ENCODE results near the gene C22orf23. TPM values are rescaled to one million over a fixed set of nuclear protein-coding genes. Genes with fewer than 3 reads are reported as not detected.
"Not testable (repeated sequence)": the region's sequence is repeated elsewhere in the genome, so short reads cannot be mapped to it uniquely, and the experiment has no call there.

C22orf23 gene
- total and polyA plus RNA-seq, 2 donors (not counting 1 experiment from before 2014, with no cell fraction given), result not detected

DNA sequence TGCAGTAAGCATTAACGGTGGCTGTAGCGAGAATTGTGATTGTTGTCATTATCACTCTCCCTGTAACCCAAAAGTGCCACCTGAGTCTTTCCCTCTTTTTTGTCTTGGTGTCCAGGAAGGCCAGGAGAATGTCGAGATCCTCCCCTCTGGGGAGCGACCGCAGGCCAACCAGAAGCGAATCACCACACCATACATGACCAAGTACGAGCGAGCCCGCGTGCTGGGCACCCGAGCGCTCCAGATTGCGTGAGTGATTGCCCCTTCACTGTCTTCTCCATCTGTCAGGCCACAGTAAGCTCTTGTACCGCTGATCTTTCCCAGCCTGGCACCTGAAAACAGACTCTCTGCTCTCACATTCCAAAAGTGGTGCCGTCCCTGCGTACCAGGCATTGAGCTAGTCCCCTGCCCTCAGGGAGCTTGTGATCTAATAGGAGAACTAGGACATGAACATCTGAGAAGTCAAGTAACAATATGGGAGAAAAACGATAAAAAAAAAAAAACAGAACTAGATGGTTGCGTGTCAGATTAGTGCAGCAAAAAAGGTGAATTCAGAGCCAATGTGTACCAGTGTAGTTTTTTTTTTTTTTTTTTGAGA is 5.9 kb upstream of the C22orf23 start:
- no peak for DNase-seq
- peaks cover 10% of the 10 kb centered on the region for H3K4me1 Mint-ChIP-seq
- H3K9me3 ChIP-seq (ENCODE audit: control extremely low read depth in 1 of 3, control insufficient read depth in 2 of 3, insufficient read depth in 1 of 3, low read length in 2 of 3), result no peaks in the 10 kb centered on the region
- 98% methylated on average over 15 of the region's 18 CpGs for WGBS (ENCODE audit: insufficient coverage)
- H3K4me3 Mint-ChIP-seq, result no peak overlapping the region
- no peak overlapping the region for H3K4me2 ChIP-seq (replicated peaks; ENCODE audit: low read depth, low read length, poor library complexity, severe bottlenecking)
- H4K20me1 ChIP-seq (ENCODE audit: control insufficient read depth, insufficient read depth, low read length, poor library complexity, severe bottlenecking), result no peaks in the 10 kb centered on the region
- intact Hi-C loops (cut with micrococcal nuclease), result no loop called here
- no peak overlapping the region for H3K4me3 ChIP-seq (ENCODE audit: control extremely low read depth in 1 of 5, extremely low read depth in 1 of 5, insufficient read depth in 1 of 5, low read depth in 2 of 5, low read length in 4 of 5)
- H3K27ac Mint-ChIP-seq, result no peak overlapping the region
- H3K4me1 ChIP-seq (ENCODE audit: control insufficient read depth in 2 of 2, insufficient read depth in 2 of 2, low read length in 2 of 2), result peaks cover 6% of the 10 kb centered on the region in 2 donors
- TF ChIP-seq CTCF (IDR thresholded peaks at IDR 0.05) (no peak), EZH2 (IDR thresholded peaks at IDR 0.05; ENCODE audit: borderline replicate concordance, insufficient read depth, low read depth, low read length, poor library complexity, severe bottlenecking) (no peak)
- no peak overlapping the region for H2AFZ ChIP-seq (ENCODE audit: insufficient read depth, low read depth, low read length, poor library complexity, severe bottlenecking)
- H3K9ac ChIP-seq (ENCODE audit: low read length), result no peak overlapping the region
- ChIA-PET POLR2A (no interaction called here), CTCF (interaction anchor here (0.5 to 0.9 kb wide), 5 partner anchors 10 to 553 kb away, joined by 3 to 8 read pairs (median 4); partner anchors contain the start of gene GALR3)
- H3K27me3 ChIP-seq (replicated peaks in 1 of 4; ENCODE audit: control extremely low read depth in 1 of 4, control insufficient read depth in 3 of 4, insufficient read depth in 4 of 4, low read length in 3 of 4), result no peaks in the 10 kb centered on the region
- H3K36me3 ChIP-seq (replicated peaks in 1 of 2; ENCODE audit: control extremely low read depth in 1 of 2, control insufficient read depth in 1 of 2, extremely low read depth in 1 of 2, insufficient read depth in 2 of 2, low read length in 1 of 2), result peaks cover 10 to 53% of the 10 kb centered on the region in 2 experiments
- peaks cover 15% of the 10 kb centered on the region for H3K79me2 ChIP-seq (ENCODE audit: control insufficient read depth, insufficient read depth, low read length)
- no peak overlapping the region for H3K27ac ChIP-seq (ENCODE audit: low read length in 2 of 2)
- ATAC-seq (ENCODE audit: low read depth), result no peak
- H3K9me3 Mint-ChIP-seq (ENCODE audit: insufficient read depth), result no peaks in the 10 kb centered on the region
- H3K27me3 Mint-ChIP-seq, result no peaks in the 10 kb centered on the region

GRCh38 chr22:37957232-37957631 is 3.8 kb upstream of the C22orf23 start:
- Histone ChIP-seq H3K27me3 (replicated peaks in 1 of 4; ENCODE audit: control extremely low read depth in 1 of 4, control insufficient read depth in 3 of 4, insufficient read depth in 4 of 4, low read length in 3 of 4) (peaks cover 0 to 11% (median 6%) of the 10 kb centered on the region in 4 experiments), H3K4me3 (ENCODE audit: control extremely low read depth in 1 of 5, extremely low read depth in 1 of 5, insufficient read depth in 1 of 5, low read depth in 2 of 5, low read length in 4 of 5) (no peak overlapping the region), H3K4me2 (replicated peaks; ENCODE audit: low read depth, low read length, poor library complexity, severe bottlenecking) (no peak overlapping the region), H3K27ac (ENCODE audit: low read length in 2 of 2) (no peak overlapping the region), H2AFZ (ENCODE audit: insufficient read depth, low read depth, low read length, poor library complexity, severe bottlenecking) (no peak overlapping the region), H3K4me1 (ENCODE audit: control insufficient read depth in 2 of 2, insufficient read depth in 2 of 2, low read length in 2 of 2) (peaks cover 17 to 20% of the 10 kb centered on the region in 2 donors), H3K79me2 (ENCODE audit: control insufficient read depth, insufficient read depth, low read length) (peaks cover 24% of the 10 kb centered on the region), H3K9me3 (ENCODE audit: control extremely low read depth in 1 of 3, control insufficient read depth in 2 of 3, insufficient read depth in 1 of 3, low read length in 2 of 3) (no peaks in the 10 kb centered on the region), H4K20me1 (ENCODE audit: control insufficient read depth, insufficient read depth, low read length, poor library complexity, severe bottlenecking) (no peaks in the 10 kb centered on the region), H3K9ac (ENCODE audit: low read length) (no peak overlapping the region), H3K36me3 (replicated peaks in 1 of 2; ENCODE audit: control extremely low read depth in 1 of 2, control insufficient read depth in 1 of 2, extremely low read depth in 1 of 2, insufficient read depth in 2 of 2, low read length in 1 of 2) (peaks cover 10 to 43% of the 10 kb centered on the region in 2 experiments)
- ChIA-PET CTCF (no interaction called here), POLR2A (no interaction called here)
- H3K4me1 Mint-ChIP-seq, result peaks cover 24% of the 10 kb centered on the region
- TF ChIP-seq EZH2 (IDR thresholded peaks at IDR 0.05; ENCODE audit: borderline replicate concordance, insufficient read depth, low read depth, low read length, poor library complexity, severe bottlenecking) (no peak), CTCF (IDR thresholded peaks at IDR 0.05) (no peak)
- H3K27me3 Mint-ChIP-seq, result peaks cover 8% of the 10 kb centered on the region
- no peak for ATAC-seq (ENCODE audit: low read depth)
- intact Hi-C loops (cut with micrococcal nuclease), result no loop called here
- no peak overlapping the region for H3K4me3 Mint-ChIP-seq
- DNase-seq, result no peak
- H3K27ac Mint-ChIP-seq, result no peak overlapping the region
- H3K9me3 Mint-ChIP-seq (ENCODE audit: insufficient read depth), result no peaks in the 10 kb centered on the region
- 95% methylated on average over 4 of the region's 4 CpGs for WGBS (ENCODE audit: insufficient coverage)

DNA sequence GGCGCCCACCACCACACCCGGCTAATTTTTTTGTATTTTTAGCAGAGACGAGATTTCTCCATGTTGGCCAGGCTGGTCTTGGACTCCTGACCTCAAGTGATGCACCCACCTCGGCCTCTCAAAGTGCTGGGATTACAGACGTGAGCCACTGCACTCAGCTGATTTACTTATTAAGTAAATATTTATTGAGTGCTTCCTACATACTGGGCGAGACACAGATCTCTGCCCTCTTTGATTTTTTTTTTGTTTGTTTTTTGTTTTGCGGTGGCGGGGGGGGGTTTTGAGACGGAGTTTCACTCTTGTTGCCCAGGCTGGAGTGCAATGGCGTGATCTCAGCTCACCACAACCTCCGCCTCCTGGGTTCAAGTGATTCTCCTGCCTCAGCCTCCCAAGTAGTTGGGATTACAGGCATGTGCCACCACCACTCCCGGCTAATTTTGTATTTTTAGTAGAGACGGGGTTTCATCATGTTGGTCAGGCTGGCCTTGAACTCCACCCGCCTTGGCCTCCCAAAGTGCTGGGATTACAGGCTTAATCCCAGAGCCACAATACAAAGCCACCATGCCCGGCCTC is 2.5 kb upstream of the C22orf23 start:
- H3K27ac ChIP-seq (ENCODE audit: low read length in 2 of 2); H3K4me3 ChIP-seq (ENCODE audit: control extremely low read depth in 1 of 5, extremely low read depth in 1 of 5, insufficient read depth in 1 of 5, low read depth in 2 of 5, low read length in 4 of 5); intact Hi-C loops (cut with micrococcal nuclease); H3K9ac ChIP-seq (ENCODE audit: low read length); H4K20me1 ChIP-seq (ENCODE audit: control insufficient read depth, insufficient read depth, low read length, poor library complexity, severe bottlenecking); H3K4me3 Mint-ChIP-seq; H2AFZ ChIP-seq (ENCODE audit: insufficient read depth, low read depth, low read length, poor library complexity, severe bottlenecking); H3K27ac Mint-ChIP-seq; DNase-seq; H3K9me3 Mint-ChIP-seq (ENCODE audit: insufficient read depth); ATAC-seq (ENCODE audit: low read depth); H3K9me3 ChIP-seq (ENCODE audit: control extremely low read depth in 1 of 3, control insufficient read depth in 2 of 3, insufficient read depth in 1 of 3, low read length in 2 of 3); H3K4me2 ChIP-seq (replicated peaks; ENCODE audit: low read depth, low read length, poor library complexity, severe bottlenecking): not testable (repeated sequence)
- Mint-ChIP-seq H3K27me3 (peaks cover 14% of the 10 kb centered on the region), H3K4me1 (peaks cover 26% of the 10 kb centered on the region)
- Histone ChIP-seq H3K36me3 (replicated peaks in 1 of 2; ENCODE audit: control extremely low read depth in 1 of 2, control insufficient read depth in 1 of 2, extremely low read depth in 1 of 2, insufficient read depth in 2 of 2, low read length in 1 of 2) (peaks cover 10 to 30% of the 10 kb centered on the region in 2 experiments), H3K27me3 (replicated peaks in 1 of 4; ENCODE audit: control extremely low read depth in 1 of 4, control insufficient read depth in 3 of 4, insufficient read depth in 4 of 4, low read length in 3 of 4) (peaks cover 2 to 14% (median 8%) of the 10 kb centered on the region in 4 experiments), H3K79me2 (ENCODE audit: control insufficient read depth, insufficient read depth, low read length) (peaks cover 24% of the 10 kb centered on the region), H3K4me1 (ENCODE audit: control insufficient read depth in 2 of 2, insufficient read depth in 2 of 2, low read length in 2 of 2) (peaks cover 17 to 20% of the 10 kb centered on the region in 2 donors)
- ChIA-PET POLR2A (interaction anchor here (0.7 kb wide), 1 partner anchor 54 kb away, joined by 4 read pairs; no protein-coding TSS in a partner anchor), CTCF (interaction anchor here (0.6 to 0.7 kb wide), 2 partner anchors 9 to 69 kb away, joined by 3 to 4 read pairs; no protein-coding TSS in a partner anchor)
- WGBS (ENCODE audit: insufficient coverage), result 96% methylated on average over 6 of the region's 15 CpGs

Data from B cell (primary cell).